Fibroblast of lung (primary cell): ENCODE results near the gene KLC1. TPM values are rescaled to one million over a fixed set of nuclear protein-coding genes. Genes with fewer than 3 reads are reported as not detected.

Experiments
- DNase-seq, 2 donors: peaks; one replicate each; pipeline versions ENCODE4 v3.0.0 to v3.0.0-alpha.2; 2010; ENCODE audit warnings: low read depth in 2 of 2
- H2AFZ ChIP-seq: 2 replicates; pipeline ENCODE4 v1.5.1; 2012; ENCODE audit warnings: low read length, control low read depth, inconsistent platforms
- H3K27ac ChIP-seq: 2 replicates; pipeline ENCODE4 v1.5.1; 2011; ENCODE audit warnings: low read length, control low read depth; ENCODE audit not compliant: insufficient read depth
- H3K27me3 ChIP-seq: 2 replicates; pipeline ENCODE4 v1.5.1; 2011; ENCODE audit warnings: mild to moderate bottlenecking, low read length; ENCODE audit not compliant: control insufficient read depth, insufficient read depth
- H3K36me3 ChIP-seq: 2 replicates; pipeline ENCODE4 v1.5.1; 2011; ENCODE audit warnings: low read length; ENCODE audit not compliant: control insufficient read depth, insufficient read depth
- H3K4me1 ChIP-seq: 2 replicates; pipeline ENCODE4 v1.5.1; 2011; ENCODE audit warnings: low read length; ENCODE audit not compliant: control insufficient read depth, insufficient read depth; ENCODE audit errors: extremely low read depth
- H3K4me2 ChIP-seq: 2 replicates; pipeline ENCODE4 v1.5.1; 2011; ENCODE audit warnings: low read length, control low read depth; ENCODE audit not compliant: insufficient read depth; ENCODE audit errors: extremely low read depth
- H3K4me3 ChIP-seq, 4 experiments: fragments of 200-600 bp in 1 of 4; sonication (generic) in 1 of 4; replicated peaks in 1 of 4; 2 replicates each; pipeline ENCODE4 v1.5.1; 2011 to 2016; ENCODE audit warnings: low read length in 4 of 4, low read depth in 3 of 4, mild to moderate bottlenecking in 3 of 4, control low read depth in 2 of 4, inconsistent platforms in 1 of 4, mixed read lengths in 1 of 4; ENCODE audit not compliant: insufficient read depth in 1 of 4; ENCODE audit errors: control extremely low read depth in 1 of 4
- H3K79me2 ChIP-seq: 2 replicates; pipeline ENCODE4 v1.5.1; 2012; ENCODE audit warnings: mild to moderate bottlenecking, low read length, inconsistent platforms; ENCODE audit not compliant: control insufficient read depth, insufficient read depth
- H3K9ac ChIP-seq: 2 replicates; pipeline ENCODE4 v1.5.1; 2011; ENCODE audit warnings: mild to moderate bottlenecking, low read length, control low read depth; ENCODE audit not compliant: insufficient read depth
- H3K9me3 ChIP-seq: 2 replicates; pipeline ENCODE4 v1.5.1; 2012; ENCODE audit warnings: low read depth, low read length; ENCODE audit not compliant: control insufficient read depth, insufficient read depth
- H4K20me1 ChIP-seq: 2 replicates; pipeline ENCODE4 v1.5.1; 2011; ENCODE audit warnings: low read length; ENCODE audit not compliant: control insufficient read depth, insufficient read depth; ENCODE audit errors: extremely low read depth
- EZH2 ChIP-seq: IDR thresholded peaks from 2 replicates; pipeline ENCODE4 v1.5.1; 2012; ENCODE audit warnings: low read length, control low read depth, mild to moderate bottlenecking; ENCODE audit errors: missing control alignments
- polyA plus RNA-seq, 2 donors: library from polyadenylated mRNA; depleted of rRNA in 1 of 2; stranded (reverse) in 1 of 2; unstranded in 1 of 2; fragments of >200 nt; gene quantifications; 2 replicates each; pipeline ENCODE4 v1.2.1, GENCODE V29; 2011 to 2012; ENCODE audit warnings: missing spikeins in 1 of 2
- total RNA-seq: library from RNA; depleted of rRNA; stranded (reverse); fragments of >200 nt; gene quantifications from 2 replicates; pipeline ENCODE4 v1.2.1, GENCODE V29; 2014
- TF ChIP-seq, protein P1 (sequence below), 2 donors: IDR thresholded peaks in 1 of 2; conservative IDR thresholded peaks in 1 of 2; 1 replicate in 1 of 2; 2 replicates in 1 of 2; pipeline ENCODE4 v1.5.1; 2011 to 2012; ENCODE audit warnings: low read length in 2 of 2, control low read depth in 1 of 2, inconsistent platforms in 1 of 2, low read depth in 1 of 2, mild to moderate bottlenecking in 1 of 2

KLC1 gene
- total and polyA plus RNA-seq, 2 donors (not counting 1 experiment from before 2014, with no cell fraction given), result 180 to 219 TPM

DNA sequence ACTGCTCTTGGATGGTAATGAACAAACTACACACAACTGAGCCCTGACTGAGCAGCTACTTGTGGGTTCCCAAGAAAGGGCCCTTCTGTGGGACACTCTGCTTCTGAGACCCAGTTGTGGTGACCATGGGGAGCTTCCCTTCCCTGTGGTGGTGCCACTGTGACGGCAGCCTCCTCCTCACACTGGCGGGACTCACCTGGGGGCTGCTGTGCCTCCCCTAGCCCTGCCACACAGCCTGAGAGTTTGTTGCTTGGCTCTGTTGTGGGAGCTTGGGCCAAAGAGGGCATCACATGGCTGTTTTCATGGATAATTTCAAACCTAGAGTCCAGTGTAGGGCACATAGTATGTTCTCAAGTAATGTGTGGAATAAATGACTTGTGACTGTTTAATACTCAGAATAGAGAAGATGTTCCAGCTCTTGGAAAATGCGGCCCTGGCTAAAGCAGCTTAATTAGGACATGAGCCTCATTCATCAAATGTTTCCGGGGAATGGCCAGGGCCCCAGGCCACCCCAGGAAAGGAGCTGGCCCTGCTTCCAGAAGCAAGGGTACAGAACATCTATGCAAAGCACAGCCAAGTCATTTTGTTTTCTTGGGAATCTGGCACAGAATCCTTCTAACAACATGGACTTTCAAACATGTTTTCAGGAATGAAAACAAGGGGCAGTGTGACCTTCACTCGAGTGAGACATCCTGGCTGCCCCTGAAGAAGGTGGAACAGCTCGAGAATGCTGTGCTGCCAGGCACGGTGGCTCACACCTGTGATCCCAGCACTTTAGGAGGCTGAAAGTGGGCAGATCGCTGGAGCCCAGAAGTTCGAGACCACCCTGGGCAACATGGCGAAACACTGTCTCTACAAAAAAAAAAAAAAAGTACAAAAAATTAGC is 107.8 kb downstream of the KLC1 start:
- H3K9me3 ChIP-seq, result no peaks in the 10 kb centered on the region
- H3K9ac ChIP-seq, result no peak overlapping the region
- no peaks in the 10 kb centered on the region for H3K79me2 ChIP-seq
- H3K36me3 ChIP-seq, result peaks cover 7% of the 10 kb centered on the region
- H4K20me1 ChIP-seq, result no peaks in the 10 kb centered on the region
- no peak overlapping the region for H2AFZ ChIP-seq
- no peak overlapping the region for H3K27ac ChIP-seq
- no peak overlapping the region for H3K4me3 ChIP-seq
- DNase-seq, result no peak
- TF ChIP-seq, protein P1, sequence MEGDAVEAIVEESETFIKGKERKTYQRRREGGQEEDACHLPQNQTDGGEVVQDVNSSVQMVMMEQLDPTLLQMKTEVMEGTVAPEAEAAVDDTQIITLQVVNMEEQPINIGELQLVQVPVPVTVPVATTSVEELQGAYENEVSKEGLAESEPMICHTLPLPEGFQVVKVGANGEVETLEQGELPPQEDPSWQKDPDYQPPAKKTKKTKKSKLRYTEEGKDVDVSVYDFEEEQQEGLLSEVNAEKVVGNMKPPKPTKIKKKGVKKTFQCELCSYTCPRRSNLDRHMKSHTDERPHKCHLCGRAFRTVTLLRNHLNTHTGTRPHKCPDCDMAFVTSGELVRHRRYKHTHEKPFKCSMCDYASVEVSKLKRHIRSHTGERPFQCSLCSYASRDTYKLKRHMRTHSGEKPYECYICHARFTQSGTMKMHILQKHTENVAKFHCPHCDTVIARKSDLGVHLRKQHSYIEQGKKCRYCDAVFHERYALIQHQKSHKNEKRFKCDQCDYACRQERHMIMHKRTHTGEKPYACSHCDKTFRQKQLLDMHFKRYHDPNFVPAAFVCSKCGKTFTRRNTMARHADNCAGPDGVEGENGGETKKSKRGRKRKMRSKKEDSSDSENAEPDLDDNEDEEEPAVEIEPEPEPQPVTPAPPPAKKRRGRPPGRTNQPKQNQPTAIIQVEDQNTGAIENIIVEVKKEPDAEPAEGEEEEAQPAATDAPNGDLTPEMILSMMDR (conservative IDR thresholded peaks at IDR 0.05 in 1 of 2, IDR thresholded peaks at IDR 0.05 in 1 of 2; ENCODE audit: low read depth in 1 of 2, low read length in 2 of 2), result no peak
- TF ChIP-seq EZH2, result no peak
- H3K4me1 ChIP-seq, result peaks cover 2% of the 10 kb centered on the region
- no peaks in the 10 kb centered on the region for H3K27me3 ChIP-seq
- H3K4me2 ChIP-seq, result no peak overlapping the region

DNA sequence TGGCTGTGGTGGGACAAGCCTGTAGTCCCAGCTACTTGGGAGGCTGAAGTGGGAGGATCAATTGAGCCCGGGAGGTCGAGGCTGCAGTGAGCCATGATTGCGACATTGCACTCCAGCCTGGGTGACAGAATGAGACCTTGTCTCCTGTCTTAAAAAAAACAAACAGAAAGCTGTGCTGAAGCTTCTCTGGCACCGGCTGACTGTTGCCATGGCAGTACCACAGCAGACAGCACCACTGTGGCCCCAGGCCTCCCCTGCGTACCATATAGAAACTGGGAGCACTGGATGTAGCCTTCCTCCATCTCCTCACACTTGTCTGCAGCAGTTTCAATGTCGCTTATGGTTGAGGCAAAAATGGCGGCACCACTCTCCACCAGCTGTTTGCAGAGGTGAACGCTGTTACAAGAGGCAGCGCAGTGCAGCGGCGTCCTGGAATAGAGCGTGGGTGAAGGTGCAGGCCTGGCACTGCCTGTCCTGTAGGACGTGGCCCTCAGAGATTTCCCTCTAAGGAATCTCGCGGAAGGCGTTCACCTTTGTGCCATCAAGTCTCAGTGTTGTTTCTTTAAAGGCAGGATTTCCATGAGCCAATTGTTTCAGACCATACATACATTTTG is 108.5 kb downstream of the KLC1 start:
- H3K4me2 ChIP-seq, result no peak overlapping the region
- H2AFZ ChIP-seq, result no peak overlapping the region
- H4K20me1 ChIP-seq, result no peaks in the 10 kb centered on the region
- H3K9ac ChIP-seq, result no peak overlapping the region
- H3K9me3 ChIP-seq, result no peaks in the 10 kb centered on the region
- no peaks in the 10 kb centered on the region for H3K79me2 ChIP-seq
- H3K27me3 ChIP-seq, result no peaks in the 10 kb centered on the region
- TF ChIP-seq, protein P1 (conservative IDR thresholded peaks at IDR 0.05 in 1 of 2, IDR thresholded peaks at IDR 0.05 in 1 of 2; ENCODE audit: low read depth in 1 of 2, low read length in 2 of 2), result no peak
- TF ChIP-seq EZH2, result no peak
- no peak overlapping the region for H3K27ac ChIP-seq
- no peak for DNase-seq
- peaks cover 6% of the 10 kb centered on the region for H3K36me3 ChIP-seq
- H3K4me1 ChIP-seq, result peaks cover 2% of the 10 kb centered on the region
- no peak overlapping the region for H3K4me3 ChIP-seq

DNA sequence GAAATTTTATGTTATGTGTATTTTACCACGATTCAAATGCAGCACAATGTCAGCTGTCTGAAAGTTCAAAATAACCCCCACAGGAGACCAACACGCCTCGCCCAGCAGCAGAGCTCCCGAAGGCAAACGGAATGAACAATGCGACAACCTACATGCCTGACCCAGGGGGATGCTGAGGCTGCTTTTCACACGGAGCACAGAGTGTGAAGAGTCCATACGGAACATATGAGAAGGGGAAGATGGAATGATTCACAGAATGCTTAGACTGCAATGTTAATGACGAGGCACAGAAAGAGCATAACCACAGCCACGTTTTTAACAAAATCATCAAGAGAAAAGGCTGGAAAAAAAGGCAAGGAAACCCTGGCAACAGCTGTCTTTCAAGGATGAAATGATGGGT is 109.2 kb downstream of the KLC1 start:
- H3K4me3 ChIP-seq, result no peak overlapping the region
- H3K36me3 ChIP-seq, result peaks cover 2% of the 10 kb centered on the region
- no peak overlapping the region for H2AFZ ChIP-seq
- TF ChIP-seq, protein P1 (conservative IDR thresholded peaks at IDR 0.05 in 1 of 2, IDR thresholded peaks at IDR 0.05 in 1 of 2; ENCODE audit: low read depth in 1 of 2, low read length in 2 of 2), result no peak
- no peak overlapping the region for H3K4me2 ChIP-seq
- H3K27me3 ChIP-seq, result no peaks in the 10 kb centered on the region
- peak in 1 of 2 donors; percentile 42 for DNase-seq
- H3K9ac ChIP-seq, result no peak overlapping the region
- H3K27ac ChIP-seq, result no peak overlapping the region
- H4K20me1 ChIP-seq, result no peaks in the 10 kb centered on the region
- H3K4me1 ChIP-seq, result peaks cover 2% of the 10 kb centered on the region
- no peaks in the 10 kb centered on the region for H3K9me3 ChIP-seq
- no peaks in the 10 kb centered on the region for H3K79me2 ChIP-seq
